Colon (tissue), 2 donors: Measurements from ENCODE around the gene GDF2.

ENCODE experiments used
- FAIRE-seq: peaks from 2 replicates; lab custom pipeline; 2012; peaks lifted over from hg19 to GRCh38; lab: Jason Lieb, UNC
- donor health status: control.
- donor health status: control.

The GDF2 gene

DNA sequence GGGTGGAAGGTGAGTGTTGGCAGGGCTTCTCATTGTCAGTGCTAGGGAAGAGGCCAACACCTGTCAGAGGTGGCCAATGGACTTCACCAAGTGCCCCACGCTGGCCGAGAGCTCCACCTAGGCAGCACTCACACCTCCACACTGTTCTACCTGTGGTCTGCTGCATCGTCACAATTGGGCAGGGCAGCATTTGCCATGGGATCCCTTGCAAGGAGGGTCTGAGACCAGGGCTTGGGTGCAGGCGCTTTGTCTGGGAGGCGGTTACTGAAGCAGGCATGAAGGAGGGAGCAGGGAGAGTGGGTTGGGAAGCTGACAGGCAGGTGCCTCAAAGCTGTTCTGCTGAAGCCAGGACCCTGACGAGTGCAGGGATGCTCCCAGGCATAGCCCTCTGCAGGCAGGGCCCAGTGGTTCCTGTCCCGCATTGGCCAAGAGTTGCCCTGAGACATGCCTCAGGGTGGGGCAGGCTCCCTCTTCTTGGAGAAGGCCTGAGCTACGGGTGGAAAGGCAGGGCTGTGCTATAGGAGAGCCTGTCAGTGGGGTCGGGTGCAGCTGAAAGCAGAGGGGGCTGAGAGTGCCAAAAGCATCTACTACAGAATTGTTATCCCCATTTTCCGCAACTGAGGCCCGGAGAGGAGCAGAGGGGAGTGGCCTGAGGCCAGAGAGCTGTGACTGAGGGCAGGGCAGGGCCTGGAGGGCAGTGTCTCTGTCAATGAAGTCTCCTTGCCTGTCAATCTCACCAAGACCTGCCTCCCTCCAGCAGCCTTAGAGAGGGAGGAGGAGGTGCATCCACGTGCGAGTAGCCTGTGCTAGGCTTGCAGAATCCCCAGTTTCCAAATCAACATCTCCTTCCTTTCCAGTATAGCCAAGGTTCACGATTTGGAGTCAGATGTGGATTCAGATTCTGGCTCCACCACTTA is 29.9 kb downstream of the GDF2 start:
- FAIRE-seq = no peak

DNA sequence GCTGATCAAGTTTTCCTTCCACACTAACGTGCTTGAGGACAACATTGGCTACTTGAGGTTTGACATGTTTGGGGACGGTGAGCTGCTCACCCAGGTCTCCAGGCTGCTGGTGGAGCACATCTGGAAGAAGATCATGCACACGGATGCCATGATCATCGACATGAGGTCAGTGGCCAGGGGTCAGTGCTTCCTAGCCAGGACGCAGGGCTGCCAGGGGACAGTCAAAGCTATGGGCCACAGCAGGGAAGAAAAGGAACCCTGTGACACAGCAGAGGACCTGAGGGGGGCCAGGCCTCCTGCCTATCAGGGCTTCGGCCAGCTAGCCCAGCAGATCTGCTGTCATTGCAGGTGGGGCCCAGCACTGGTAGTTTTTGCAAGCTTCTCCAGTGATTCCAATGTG is 31.1 kb downstream of the GDF2 start:
- no peak for FAIRE-seq

DNA sequence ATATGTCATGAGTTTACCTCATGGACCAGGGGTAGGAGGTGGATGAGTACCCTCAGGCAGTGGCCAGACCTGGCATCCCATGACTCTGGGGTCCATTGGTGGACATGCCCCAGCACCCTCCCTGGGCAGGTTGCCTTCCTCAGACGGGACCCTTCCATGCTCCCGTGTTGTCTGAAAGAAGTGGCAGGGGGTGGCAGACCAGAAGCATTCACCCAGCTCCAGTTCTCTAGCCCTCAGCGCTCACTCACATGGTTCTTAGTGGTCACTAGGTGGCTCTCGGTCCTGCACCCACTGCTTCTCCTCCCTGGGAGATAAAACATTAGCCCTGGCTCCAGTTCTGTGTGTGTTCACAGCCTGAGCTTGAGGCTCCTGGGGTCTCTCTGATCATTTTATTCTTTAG is 31.9 kb downstream of the GDF2 start:
- no peak for FAIRE-seq

DNA sequence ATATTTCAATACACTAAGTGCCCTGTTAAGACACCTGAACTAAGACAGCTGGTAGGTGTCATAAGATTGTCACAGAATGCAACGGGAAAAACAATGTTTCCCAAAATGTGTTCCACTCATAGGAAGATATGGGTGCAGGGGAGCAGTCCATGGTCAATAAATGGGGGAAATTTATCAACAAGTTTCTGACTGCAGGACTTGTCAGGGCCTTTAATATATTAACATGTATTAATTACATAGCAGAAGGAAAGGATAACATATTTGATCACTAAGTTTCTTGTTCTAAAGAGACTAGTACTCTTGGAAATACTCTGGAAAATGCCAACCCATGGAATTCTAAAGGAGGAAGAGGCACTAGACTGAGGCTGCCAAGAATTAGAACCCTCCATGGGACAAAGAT is 32.6 kb downstream of the GDF2 start:
- no peak for FAIRE-seq

DNA sequence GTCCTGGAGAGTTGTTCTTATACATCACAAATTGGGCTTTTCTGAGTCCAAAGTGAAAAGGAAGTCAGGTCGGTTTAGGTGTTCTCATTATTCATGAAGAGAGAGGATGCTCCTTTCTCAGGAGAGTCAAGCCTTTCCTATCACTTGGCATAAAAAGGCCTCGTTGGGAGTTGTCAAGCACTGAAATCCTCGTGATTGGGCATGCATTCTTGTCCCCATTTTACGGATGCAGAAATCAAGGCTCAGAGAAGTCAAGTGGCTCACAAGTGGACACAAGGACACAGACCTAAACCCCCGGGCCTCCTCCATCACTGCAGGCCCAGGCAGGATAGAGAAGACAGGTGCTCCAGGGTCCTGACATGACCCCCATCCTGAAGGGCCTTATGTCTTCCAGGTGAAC is 34.5 kb downstream of the GDF2 start:
- no peak for FAIRE-seq

DNA sequence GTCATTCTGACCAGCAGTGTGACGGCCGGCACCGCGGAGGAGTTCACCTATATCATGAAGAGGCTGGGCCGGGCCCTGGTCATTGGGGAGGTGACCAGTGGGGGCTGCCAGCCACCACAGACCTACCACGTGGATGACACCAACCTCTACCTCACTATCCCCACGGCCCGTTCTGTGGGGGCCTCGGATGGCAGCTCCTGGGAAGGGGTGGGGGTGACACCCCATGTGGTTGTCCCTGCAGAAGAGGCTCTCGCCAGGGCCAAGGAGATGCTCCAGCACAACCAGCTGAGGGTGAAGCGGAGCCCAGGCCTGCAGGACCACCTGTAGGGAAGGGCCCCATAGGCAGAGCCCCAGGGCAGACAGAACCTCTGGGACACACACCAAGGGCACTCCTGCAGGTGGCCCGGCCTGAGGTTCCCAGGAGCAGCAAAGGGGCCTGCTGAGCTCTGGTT is 34.9 kb downstream of the GDF2 start:
- no peak for FAIRE-seq

DNA sequence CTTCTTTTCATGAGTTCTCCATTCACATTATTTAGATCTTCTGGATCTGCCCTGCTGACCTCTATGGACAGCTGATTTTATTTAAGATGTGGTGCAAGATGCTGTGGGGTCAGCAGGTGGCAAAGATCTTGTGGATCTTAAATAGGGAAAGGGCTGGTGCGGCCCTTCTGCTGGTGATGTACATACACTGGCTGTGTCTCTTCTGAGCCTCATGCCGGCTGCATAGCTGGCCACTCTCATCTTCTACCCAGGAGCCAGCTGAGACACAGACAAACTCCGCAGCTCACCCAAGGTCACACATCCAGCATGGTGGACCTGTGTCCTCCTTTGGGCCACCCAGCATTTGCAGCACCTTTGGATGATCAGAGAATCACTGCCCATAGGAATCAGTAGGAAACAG is 35.7 kb downstream of the GDF2 start:
- no peak for FAIRE-seq

DNA sequence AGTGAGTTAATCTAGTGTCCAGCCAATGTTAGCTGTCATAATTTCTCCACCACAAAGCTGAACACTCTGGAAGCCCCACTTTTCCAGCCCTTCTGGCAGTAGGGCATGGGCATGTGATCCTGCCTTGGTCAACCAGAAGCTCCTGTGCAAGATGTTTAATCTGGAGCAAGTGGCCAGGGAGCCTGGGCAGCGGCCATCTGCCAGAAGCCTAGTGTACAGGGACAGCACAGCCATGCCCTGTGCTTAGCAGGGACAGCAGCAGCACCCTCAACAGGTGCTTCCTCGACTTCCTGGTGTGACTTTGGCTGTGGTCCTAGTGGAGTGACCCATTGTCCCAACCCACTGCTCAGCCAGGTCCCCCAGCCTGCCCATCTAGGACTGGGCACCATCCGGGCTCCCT is 36.2 kb downstream of the GDF2 start:
- FAIRE-seq = no peak

DNA sequence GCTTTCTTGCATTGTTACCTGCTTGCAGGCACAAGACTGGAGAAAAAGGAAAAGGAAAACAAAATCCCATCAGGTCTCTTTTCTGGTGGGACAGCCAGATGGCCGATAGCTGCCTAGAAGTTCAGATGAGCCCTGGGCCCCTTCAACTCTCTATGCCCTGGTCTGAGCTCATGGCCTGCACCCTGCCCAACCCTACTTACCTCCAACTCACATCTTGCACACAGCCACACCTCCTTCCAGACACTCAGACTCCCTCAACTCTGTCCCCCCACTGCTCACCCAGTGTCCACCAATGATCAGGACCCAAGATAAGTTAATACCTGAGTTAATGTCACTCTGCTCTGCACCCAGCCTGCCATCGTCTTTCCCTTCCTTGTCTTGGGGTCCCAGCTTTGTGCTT is 36.8 kb downstream of the GDF2 start:
- FAIRE-seq = no peak

DNA sequence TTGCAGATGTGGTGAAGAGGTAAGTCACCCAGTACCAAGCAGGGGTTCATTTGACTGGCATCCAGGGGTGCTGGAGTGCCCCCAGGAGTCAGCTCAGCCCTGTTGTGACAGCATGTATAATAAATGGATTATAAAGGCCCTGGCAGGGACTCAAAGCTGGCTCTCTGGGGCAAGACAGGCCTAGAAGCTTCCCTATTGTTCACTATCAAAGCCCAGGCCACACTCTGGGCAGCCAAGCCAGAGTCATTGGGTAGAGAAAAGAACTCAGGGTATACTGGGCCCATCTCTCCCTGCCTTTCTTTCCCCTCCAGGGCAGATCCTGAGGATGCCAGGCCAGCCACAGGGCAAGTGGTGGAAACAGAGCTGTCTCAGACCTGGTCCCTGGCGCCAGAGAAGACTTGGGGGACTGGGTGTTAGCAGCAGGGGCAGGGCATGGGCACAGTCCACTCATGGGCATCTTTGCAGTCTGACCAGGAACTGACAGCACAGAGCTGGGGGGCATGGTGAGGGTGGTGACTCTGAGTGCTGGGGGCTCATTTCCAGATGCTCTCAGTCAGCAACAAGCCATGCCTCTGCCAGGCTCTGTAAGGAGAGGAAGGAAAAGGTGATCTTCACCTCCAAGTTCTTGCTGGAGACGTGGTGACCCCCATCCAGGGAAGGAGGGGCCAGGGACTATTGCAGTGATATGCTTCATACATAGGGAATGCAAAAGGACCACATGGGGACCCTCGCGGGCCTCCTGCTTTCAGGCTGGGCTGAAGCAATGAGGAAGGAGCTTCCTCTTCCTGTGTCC is 37.6 kb downstream of the GDF2 start:
- no peak for FAIRE-seq

DNA sequence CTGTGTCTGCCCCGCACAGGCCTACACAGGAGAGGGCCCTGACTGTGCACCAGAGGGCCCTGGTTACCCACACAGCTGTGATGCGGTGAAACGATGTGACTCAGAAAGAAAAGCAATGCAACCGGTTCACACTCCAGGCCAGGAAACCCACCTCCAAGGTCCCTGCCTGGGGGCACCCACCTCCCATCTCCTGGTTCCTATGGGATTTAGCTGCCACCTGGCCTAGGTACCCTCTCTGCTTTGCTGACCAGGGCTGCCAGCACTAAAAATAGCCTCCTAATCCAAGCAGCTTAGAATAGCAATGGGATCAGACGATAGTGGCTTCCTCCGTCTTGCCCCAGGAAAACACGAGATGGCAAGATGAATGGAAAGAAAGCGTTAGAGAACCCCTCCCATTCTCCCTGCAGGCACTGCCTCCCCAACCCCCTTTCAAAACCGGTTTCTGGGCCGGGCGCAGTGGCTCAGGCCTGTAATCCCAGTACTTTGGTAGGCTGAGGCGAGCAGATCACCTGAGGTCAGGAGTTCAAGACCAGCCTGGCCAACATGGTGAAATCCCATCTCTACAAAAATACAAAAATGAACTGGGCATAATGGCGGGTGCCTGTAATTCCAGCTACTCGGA is 38.3 kb downstream of the GDF2 start:
- no peak for FAIRE-seq

DNA sequence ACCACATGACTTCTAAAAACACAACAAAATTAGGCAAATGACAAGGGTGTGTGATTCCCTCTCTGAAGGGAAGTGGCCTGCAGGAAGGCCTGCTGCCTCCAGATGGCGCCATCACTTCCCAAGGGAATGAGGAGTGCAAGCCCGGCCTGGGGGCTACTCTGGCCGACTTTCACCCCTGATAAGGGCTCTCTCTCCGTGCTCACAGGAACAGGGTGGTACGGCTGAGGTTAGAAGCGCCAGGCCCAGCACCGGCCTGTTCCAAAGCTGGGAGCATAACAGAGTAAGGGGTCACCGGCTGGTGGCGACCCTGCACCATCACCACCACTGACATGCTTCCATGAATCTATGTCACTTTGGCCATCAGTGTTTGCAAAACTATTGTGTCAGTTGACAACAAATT is 39.0 kb downstream of the GDF2 start:
- FAIRE-seq = no peak

DNA sequence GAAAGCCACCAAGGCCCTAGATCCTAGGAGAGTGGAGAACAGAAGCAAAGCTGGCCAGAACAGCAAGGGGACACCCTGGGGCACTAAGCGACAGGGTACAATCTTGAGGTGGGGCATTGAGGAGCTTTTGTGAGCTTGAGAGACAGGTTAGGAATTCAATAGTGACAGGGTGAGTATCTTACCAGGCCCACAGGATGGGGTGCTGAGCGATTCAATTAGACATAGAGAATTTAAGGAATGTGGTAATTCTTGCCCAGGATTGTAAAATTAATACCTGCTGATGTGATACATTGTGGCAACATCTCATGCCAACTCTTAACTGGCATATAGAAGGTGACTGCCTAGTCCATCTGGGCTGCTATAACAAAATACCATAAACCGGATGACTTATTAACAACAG is 39.9 kb downstream of the GDF2 start:
- FAIRE-seq = no peak

DNA sequence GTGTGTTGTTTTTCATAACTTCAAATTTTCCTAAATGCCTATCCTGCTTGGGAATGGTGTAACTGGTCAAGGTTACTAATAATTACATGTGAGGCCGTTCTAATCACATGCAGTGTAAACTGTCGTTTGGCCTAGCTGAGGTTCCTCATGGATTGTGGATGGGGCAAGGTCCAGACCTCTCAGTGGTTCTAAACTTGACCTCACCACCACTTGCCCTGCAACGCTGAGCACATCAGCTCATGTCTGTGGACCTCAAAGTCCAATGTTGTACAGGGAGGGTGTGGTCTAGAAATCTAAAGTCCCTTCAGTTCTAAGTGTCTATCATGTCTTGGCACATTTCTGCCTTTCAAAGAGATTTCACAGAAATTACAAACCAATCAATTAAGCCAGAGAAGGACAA is 41.5 kb downstream of the GDF2 start:
- FAIRE-seq = no peak

DNA sequence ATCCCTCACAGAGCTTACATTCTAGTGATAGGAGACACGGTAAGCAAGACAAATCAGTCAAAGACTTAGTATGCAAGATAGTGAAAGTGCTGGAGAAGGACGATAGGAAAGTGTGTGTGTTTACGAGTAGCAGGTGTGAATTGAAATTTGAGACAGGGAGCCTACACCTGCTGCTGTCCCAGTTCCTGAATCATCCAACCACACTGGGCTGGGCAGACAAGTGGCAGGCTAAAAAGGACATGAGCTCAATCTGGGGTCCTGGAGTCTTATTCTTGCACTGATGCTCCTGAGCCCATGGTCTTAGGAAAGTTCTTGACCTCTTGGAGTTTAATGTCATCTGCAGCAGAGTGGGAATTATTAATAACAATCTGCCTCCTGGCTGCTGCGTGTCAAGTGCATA is 42.1 kb downstream of the GDF2 start:
- FAIRE-seq = no peak

DNA sequence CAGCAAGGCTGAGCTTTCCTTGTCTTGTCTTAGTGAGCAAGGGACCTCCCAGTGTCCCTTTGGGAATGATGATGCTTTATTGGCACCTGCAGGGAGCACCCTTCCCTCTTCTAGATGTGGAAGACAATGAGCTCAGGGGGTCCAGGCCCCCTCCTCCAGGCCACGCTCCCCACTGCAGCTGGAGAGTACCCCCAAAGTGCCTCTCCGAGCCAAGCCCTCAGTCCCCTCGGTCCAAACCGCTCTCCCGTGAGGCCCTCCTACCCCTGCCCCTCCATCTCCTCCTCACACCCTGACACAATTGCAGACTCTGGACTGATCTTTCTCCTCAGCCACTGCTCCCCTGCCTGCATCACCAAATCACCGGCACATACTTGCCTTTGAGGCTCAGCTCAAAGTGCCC is 42.7 kb downstream of the GDF2 start:
- FAIRE-seq = no peak

DNA sequence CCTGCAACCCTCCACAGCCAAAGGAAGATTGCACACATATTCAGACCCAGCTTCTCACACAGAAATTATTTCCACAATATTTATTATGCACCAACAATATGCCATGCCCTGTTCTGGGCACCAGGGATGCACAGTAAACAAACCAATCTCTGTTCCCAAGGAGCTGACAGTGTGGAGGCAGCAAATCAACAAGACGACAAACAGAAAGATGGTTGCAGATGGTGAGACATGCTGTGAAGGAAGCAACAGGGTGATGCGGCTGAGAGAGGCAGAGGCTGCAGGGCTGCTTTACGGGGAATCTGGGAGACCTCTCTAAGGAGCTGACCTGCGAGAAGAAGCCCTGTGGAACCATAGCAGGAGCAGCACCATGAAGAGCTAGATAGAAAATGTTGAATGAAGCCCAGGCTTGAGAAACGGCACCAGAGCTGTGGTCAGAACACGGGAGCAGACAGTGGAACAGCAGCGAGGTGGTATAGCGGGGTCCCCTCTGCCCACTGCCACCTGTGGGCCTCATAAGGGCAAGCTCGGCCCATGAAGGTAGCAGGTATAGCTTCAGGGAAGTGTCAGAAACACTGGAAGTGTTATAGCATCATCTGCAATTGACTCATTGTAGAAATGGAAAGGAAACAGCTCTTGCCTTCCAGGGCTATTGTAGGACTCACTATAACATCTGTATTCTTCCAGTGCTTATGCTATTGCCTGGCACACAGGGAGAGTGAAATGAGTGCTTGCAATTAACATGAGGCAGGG is 43.4 kb downstream of the GDF2 start:
- no peak for FAIRE-seq

DNA sequence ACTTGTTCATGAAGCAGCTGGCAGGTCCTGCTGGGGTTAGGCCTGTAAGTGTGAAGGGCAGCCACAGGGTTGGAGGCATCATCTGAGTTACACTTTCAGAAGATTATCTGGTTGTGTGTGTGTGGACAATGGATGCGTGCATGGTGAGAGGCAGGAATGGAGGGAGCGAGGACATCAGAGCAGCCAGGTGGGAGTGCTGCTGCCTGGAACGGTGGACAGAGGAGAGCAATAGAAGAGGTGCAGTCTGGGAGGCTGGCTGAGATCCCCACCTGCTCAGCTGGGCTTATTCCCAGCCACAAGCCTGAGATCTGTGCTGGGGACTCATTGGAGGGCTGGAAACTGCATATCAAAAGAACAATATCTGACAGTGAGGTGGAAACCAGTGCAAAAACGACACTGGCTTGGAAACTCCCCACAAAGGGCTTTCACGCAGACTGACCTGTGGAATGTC is 44.0 kb downstream of the GDF2 start:
- no peak for FAIRE-seq

DNA sequence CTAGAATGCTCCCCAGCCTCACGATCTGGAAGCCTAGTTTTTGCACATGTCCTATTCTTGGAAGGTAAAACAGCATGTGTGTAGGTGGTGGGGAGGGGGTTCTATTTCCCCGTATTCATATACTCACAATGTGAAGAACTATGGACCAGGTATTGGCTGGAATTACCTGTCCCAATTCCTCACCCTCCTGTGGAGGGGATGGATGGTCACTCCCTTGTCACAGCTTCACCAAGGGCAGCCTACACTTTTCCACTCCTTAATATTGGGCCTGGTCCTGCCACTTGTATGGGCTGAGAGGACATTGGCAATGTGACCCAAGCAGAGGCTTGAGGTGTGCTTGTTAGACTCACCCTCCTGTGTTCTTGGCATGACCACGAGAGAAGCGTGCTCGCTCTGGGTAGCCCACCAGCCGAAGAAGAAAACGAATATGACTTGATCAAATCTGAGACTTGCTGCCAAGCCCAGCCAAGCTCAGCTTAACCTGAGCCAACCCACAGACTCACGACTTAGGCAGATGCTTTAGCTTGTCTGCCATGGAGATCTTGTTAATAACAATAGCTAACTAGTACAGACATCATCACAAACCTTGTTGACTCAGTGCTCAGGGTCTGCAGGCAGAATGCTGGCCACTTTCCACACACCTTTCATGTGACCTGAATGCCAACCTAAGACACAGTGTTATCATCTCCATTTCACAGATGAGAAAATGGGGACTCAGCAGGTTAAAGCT is 44.6 kb downstream of the GDF2 start:
- no peak for FAIRE-seq

DNA sequence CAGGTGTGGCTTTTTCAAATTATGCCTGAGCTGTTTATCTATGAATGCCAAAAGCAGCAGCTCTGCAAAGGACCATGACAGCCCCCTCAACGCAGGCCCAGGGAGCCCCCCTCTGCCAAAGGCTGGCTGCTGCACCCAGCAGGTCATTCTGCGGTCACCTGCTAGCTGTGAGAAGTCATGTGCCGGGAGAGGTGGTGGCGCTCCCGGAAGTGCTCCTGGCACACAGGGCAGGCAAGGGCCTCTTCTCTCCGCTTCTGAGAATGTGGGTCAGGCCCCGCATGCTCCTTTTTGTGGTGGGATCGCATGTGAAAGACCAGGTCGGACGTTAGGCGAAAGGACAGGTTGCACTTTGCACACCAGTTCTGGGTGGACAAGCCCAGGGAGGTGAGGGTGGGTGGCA is 45.4 kb downstream of the GDF2 start:
- FAIRE-seq = no peak

DNA sequence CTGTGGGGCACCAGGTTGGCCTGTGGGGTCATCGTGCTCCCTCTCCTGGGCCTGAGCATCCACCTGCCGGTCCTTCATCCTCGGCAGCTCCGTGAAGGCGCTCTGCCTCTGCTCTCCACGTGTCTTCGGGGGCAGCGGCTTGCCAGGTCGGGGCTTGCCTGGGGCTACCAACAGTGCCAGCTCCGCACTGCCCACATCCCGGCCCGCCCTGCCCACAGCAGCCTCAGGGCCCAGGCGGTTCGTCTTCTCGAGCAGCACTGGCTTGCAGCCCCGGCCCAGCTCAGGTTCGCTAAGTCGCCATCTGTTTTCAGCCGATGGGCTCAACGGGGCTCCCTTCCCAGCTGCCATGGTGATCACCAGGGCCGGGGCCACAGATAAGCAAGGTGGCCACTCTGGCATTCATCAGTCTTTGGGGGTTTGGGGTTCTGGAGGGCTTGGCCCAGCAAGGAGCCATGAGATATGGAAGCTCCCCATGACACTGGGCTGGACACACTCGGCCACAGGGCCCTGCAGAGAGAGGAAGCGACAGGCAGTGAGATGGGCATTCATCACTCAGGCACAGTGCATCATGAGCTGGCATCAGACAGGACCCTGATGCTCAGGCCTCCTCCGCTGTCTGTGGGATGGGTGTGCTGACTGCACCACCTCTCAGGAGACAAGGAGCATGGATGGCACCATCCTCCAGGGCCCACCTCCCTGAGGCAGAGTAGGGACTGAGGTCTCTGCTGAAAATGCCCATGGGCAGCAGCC is 46.4 kb downstream of the GDF2 start:
- no peak for FAIRE-seq
